Measurements from ENCODE around the gene LRRC23. TPM values are rescaled to one million over a fixed set of nuclear protein-coding genes. Genes with fewer than 3 reads are reported as not detected.

Gene LRRC23
- total RNA-seq, 2 experiments from 2014 or later: 6.4 to 7.0 TPM

- CTCF ChIA-PET: interaction anchor here (0.6 to 2.0 kb wide), 12 partner anchors 8 to 156 kb away, joined by 3 to 7 read pairs (median 4); partner anchors contain the start of genes C12orf57, RNU7-1 and USP5
- intact Hi-C loops (cut with DNase I, micrococcal nuclease): loop anchor here in 1 of 2 experiments (10.0 kb wide), 1 partner anchor 978 kb away; the partner anchor contains the start of gene SLC2A3
- POLR2A ChIA-PET: interaction anchor here (0.6 to 8.1 kb wide), 2 partner anchors 12 to 75 kb away, joined by 5 to 142 read pairs; partner anchors contain the start of genes C12orf57 and RNU7-1
- H3K27ac Mint-ChIP-seq: peak overlapping the region; percentile 99
- peaks cover 94% of the 10 kb centered on the region for H3K36me3 Mint-ChIP-seq (ENCODE audit: low read depth)
- H3K27me3 Mint-ChIP-seq: no peaks in the 10 kb centered on the region
- peak; percentile 36 for DNase-seq
- H3K9me3 Mint-ChIP-seq (ENCODE audit: low read depth): no peaks in the 10 kb centered on the region
- ATAC-seq: no peak
- peaks cover 81% of the 10 kb centered on the region for H3K4me1 Mint-ChIP-seq
- H3K4me3 Mint-ChIP-seq: peak overlapping the region; percentile 95
Measured at GRCh38 chr12:6957151-6957701, 52.6 kb downstream of the LRRC23 start.

DNA sequence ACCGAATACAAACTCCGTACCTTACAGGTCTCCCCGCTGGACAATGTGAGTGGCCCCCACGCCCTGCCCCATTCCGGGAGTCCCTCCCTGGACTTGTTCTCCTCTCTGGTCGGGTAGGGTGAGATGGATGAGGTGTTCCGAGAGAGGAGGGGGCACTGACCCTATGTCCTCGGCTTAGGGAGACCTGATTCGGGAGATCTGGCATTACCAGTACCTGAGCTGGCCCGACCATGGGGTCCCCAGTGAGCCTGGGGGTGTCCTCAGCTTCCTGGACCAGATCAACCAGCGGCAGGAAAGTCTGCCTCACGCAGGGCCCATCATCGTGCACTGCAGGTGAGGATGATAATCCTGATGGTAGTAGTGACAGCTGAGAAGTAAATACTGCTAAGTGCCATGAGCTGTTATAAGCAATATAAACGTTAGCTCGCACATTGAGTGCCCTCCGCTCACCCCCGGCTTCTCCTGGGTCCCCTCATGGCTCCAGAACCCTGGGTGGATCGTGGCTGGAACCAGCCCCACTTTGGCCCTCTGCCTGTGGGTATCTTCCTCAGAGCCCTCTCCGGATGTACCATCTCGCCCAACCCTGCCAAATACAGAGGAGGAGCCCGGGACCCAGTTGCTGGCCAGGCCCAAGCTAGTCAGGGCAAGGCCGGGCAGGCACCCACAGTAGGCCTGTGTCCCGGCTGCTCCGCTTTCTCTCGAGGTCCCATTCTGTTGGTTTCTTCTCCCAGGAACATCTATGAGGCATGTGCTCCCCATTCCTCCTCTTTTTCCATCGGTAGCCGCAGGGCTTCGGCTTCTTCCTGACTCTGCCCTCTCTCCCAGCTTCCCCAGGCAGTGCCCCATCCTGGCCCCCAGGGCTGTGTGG, 53.4 kb downstream of the LRRC23 start:
- ChIA-PET CTCF (interaction anchor here (0.5 to 9.4 kb wide), 13 partner anchors 10 to 231 kb away, joined by 3 to 237 read pairs (median 3); partner anchors contain the start of genes C12orf57, PEX5, PTPN6 and RNU7-1), POLR2A (interaction anchor here (8.1 kb wide), 1 partner anchor 12 kb away, joined by 142 read pairs; the partner anchor contains the start of genes C12orf57 and RNU7-1)
- Mint-ChIP-seq H3K27me3 (no peaks in the 10 kb centered on the region), H3K4me1 (peaks cover 88% of the 10 kb centered on the region), H3K9me3 (ENCODE audit: low read depth) (no peaks in the 10 kb centered on the region), H3K4me3 (peak overlapping the region; percentile 77), H3K36me3 (ENCODE audit: low read depth) (peaks cover 87% of the 10 kb centered on the region), H3K27ac (peak overlapping the region; percentile 99)
- DNase-seq (peak; percentile 52), ATAC-seq (no peak)
- intact Hi-C loops (cut with DNase I, micrococcal nuclease): loop anchor here in 1 of 2 experiments (10.0 kb wide), 1 partner anchor 977 kb away; the partner anchor contains the start of gene SLC2A3

GRCh38 chr12:6958609-6959057, 54.0 kb downstream of the LRRC23 start:
- Mint-ChIP-seq H3K9me3 (ENCODE audit: low read depth) (no peaks in the 10 kb centered on the region), H3K4me1 (peaks cover 89% of the 10 kb centered on the region), H3K4me3 (peak overlapping the region; percentile 77), H3K36me3 (ENCODE audit: low read depth) (peaks cover 80% of the 10 kb centered on the region), H3K27me3 (no peaks in the 10 kb centered on the region), H3K27ac (peak overlapping the region; percentile 99)
- ChIA-PET CTCF (interaction anchor here (0.8 to 9.4 kb wide), 8 partner anchors 10 to 87 kb away, joined by 3 to 237 read pairs (median 4); partner anchors contain the start of genes C12orf57, PTPN6 and RNU7-1), POLR2A (interaction anchor here (1.1 to 8.1 kb wide), 2 partner anchors 13 to 22 kb away, joined by 5 to 142 read pairs; partner anchors contain the start of genes C12orf57 and RNU7-1)
- intact Hi-C loops (cut with DNase I, micrococcal nuclease): loop anchor here in 1 of 2 experiments (10.0 kb wide), 1 partner anchor 976 kb away; the partner anchor contains the start of gene SLC2A3
- ATAC-seq (no peak), DNase-seq (peak; percentile 32)

DNA sequence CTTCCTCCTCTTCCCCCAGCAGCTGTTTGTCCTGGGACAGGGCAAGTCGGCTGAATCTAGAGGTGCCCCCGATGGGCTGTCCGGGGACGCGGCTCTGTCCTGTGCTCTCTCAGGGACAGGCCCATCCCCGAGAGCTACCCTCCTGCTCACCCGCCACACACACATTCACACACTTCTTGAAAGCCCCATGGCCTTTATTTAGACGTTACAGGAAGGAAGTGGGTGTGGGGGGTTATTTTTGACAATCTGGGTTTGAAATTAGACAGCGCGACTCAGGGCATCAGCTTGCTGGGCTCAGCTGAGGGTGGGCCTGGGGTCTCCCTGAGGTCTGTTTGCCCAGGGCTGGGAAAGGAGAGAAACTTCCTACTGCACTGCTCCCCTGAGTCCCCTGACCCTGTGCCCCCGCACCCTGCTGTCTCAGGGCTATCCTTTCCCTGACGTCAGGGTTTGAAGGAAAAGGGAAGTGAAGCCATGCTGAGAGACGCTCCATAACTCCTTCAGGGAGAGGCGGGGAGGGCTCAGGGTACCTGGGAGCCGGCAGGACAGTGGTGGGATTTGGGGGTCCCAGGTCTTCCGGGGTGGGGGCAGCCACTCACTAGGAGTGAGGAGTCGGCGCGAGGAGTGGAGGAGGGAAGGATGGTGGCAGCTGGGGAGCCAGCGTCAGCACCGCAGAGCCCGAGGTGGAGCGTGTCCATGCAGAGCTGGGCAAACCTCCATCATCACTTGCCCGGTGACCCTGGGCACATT, 54.6 kb downstream of the LRRC23 start:
- Mint-ChIP-seq H3K27ac (peak overlapping the region; percentile 99), H3K4me1 (peaks cover 88% of the 10 kb centered on the region), H3K9me3 (ENCODE audit: low read depth) (no peaks in the 10 kb centered on the region), H3K36me3 (ENCODE audit: low read depth) (peaks cover 74% of the 10 kb centered on the region), H3K4me3 (peak overlapping the region; percentile 77), H3K27me3 (no peaks in the 10 kb centered on the region)
- ChIA-PET POLR2A (interaction anchor here (0.7 to 8.1 kb wide), 3 partner anchors 14 to 498 kb away, joined by 3 to 142 read pairs (median 5); partner anchors contain the start of genes C12orf57 and RNU7-1), CTCF (interaction anchor here (0.8 to 9.4 kb wide), 6 partner anchors 9 to 84 kb away, joined by 3 to 237 read pairs (median 4); partner anchors contain the start of genes C12orf57, PTPN6 and RNU7-1)
- DNase-seq (peak; percentile 82), ATAC-seq (peak; percentile 51)
- intact Hi-C loops (cut with DNase I, micrococcal nuclease): loop anchor here in 1 of 2 experiments (10.0 kb wide), 1 partner anchor 976 kb away; the partner anchor contains the start of gene SLC2A3

GRCh38 chr12:6959805-6960592, 55.4 kb downstream of the LRRC23 start:
- H3K36me3 Mint-ChIP-seq (ENCODE audit: low read depth): peaks cover 72% of the 10 kb centered on the region
- POLR2A ChIA-PET: interaction anchor here (1.1 to 8.1 kb wide), 4 partner anchors 8 to 24 kb away, joined by 3 to 142 read pairs (median 8); partner anchors contain the start of genes C12orf57 and RNU7-1
- no peaks in the 10 kb centered on the region for H3K27me3 Mint-ChIP-seq
- CTCF ChIA-PET: interaction anchor here (2.1 to 9.4 kb wide), 2 partner anchors 12 to 34 kb away, joined by 10 to 237 read pairs; partner anchors contain the start of genes C12orf57, PTPN6 and RNU7-1
- no peaks in the 10 kb centered on the region for H3K9me3 Mint-ChIP-seq (ENCODE audit: low read depth)
- intact Hi-C loops (cut with DNase I, micrococcal nuclease): loop anchor here (5.0 to 10.0 kb wide), 2 partner anchors 88 to 975 kb away; partner anchors contain the start of genes SLC2A3 (in 1 of the 2) and SPSB2 (in 1 of the 2)
- H3K4me1 Mint-ChIP-seq: peaks cover 88% of the 10 kb centered on the region
- no peak for DNase-seq
- no peak for ATAC-seq
- peak overlapping the region; percentile 99 for H3K27ac Mint-ChIP-seq
- peak overlapping the region; percentile 77 for H3K4me3 Mint-ChIP-seq

DNA sequence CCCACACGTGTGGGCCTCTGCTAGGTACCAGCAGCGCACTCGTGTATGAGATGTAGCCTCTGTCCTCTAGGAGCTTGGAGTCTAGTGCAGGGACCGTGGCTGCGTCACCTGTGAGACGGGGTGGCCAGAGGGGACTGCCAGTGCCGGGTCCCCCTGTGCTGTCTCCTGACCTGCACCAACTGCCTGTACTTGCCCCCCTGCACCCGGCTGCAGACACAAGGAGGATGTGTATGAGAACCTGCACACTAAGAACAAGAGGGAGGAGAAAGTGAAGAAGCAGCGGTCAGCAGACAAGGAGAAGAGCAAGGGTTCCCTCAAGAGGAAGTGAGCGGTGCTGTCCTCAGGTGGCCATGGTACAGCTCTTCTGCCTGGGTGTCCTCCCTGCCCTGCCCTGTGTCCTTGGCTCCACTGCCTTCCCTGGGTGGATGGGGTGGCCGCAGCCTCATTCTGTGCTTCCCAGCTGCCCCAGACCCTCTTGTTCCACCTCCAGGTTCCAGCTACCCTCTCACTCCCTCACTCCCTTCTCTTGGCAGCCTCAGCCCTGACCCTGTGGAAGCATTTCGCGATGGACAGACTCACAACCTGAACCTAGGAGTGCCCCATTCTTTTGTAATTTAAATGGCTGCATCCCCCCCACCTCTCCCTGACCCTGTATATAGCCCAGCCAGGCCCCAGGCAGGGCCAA, 56.1 kb downstream of the LRRC23 start:
- POLR2A ChIA-PET: interaction anchor here (0.7 to 8.1 kb wide), 9 partner anchors 9 to 615 kb away, joined by 3 to 142 read pairs (median 3); partner anchors contain the start of genes C12orf57 and RNU7-1
- peak; percentile 57 for DNase-seq

GRCh38 chr12:6961278-6961694, 56.7 kb downstream of the LRRC23 start:
- Mint-ChIP-seq H3K4me3 (peak overlapping the region; percentile 77), H3K27ac (peak overlapping the region; percentile 99), H3K27me3 (no peaks in the 10 kb centered on the region), H3K9me3 (ENCODE audit: low read depth) (no peaks in the 10 kb centered on the region), H3K4me1 (peaks cover 89% of the 10 kb centered on the region), H3K36me3 (ENCODE audit: low read depth) (peaks cover 71% of the 10 kb centered on the region)
- DNase-seq (peak; percentile 95), ATAC-seq (peak; percentile 74)
- intact Hi-C loops (cut with DNase I, micrococcal nuclease): loop anchor here (1.0 to 5.0 kb wide), 6 partner anchors 8 to 89 kb away; partner anchors contain the start of genes C12orf57 (in 2 of the 2), SPSB2 (in 2 of the 2), ATN1 (in 1 of the 2) and EMG1 (in 1 of the 2)
- ChIA-PET CTCF (interaction anchor here (0.5 to 9.4 kb wide), 10 partner anchors 13 to 303 kb away, joined by 3 to 237 read pairs (median 4); partner anchors contain the start of genes C12orf57, PTPN6 and RNU7-1), POLR2A (interaction anchor here (0.7 to 8.1 kb wide), 10 partner anchors 9 to 615 kb away, joined by 3 to 142 read pairs (median 3); partner anchors contain the start of genes C12orf57, PTPN6 and RNU7-1)

More for the DNA sequence above, 56.1 kb downstream of the LRRC23 start:
- Mint-ChIP-seq H3K27me3 (no peaks in the 10 kb centered on the region), H3K36me3 (ENCODE audit: low read depth) (peaks cover 73% of the 10 kb centered on the region), H3K27ac (peak overlapping the region; percentile 99), H3K4me1 (peaks cover 89% of the 10 kb centered on the region), H3K9me3 (ENCODE audit: low read depth) (no peaks in the 10 kb centered on the region), H3K4me3 (peak overlapping the region; percentile 77)
- intact Hi-C loops (cut with DNase I, micrococcal nuclease): loop anchor here (1.0 to 5.0 kb wide), 6 partner anchors 7 to 88 kb away; partner anchors contain the start of genes C12orf57 (in 2 of the 2), SPSB2 (in 2 of the 2), ATN1 (in 1 of the 2) and EMG1 (in 1 of the 2)
- CTCF ChIA-PET: interaction anchor here (1.2 to 9.4 kb wide), 6 partner anchors 13 to 302 kb away, joined by 3 to 237 read pairs (median 6); partner anchors contain the start of genes C12orf57, PTPN6 and RNU7-1
- ATAC-seq: peak; percentile 7

- DNase-seq: peak; percentile 73
- peaks cover 70% of the 10 kb centered on the region for H3K36me3 Mint-ChIP-seq (ENCODE audit: low read depth)
- H3K27me3 Mint-ChIP-seq: no peaks in the 10 kb centered on the region
- H3K9me3 Mint-ChIP-seq (ENCODE audit: low read depth): no peaks in the 10 kb centered on the region
- ChIA-PET POLR2A (interaction anchor here (0.6 to 8.1 kb wide), 10 partner anchors 10 to 616 kb away, joined by 3 to 142 read pairs (median 3); partner anchors contain the start of genes C12orf57, PTPN6 and RNU7-1), CTCF (interaction anchor here (0.5 to 9.4 kb wide), 12 partner anchors 14 to 303 kb away, joined by 3 to 237 read pairs (median 4); partner anchors contain the start of genes C12orf57, PTPN6 and RNU7-1)
- peak overlapping the region; percentile 99 for H3K27ac Mint-ChIP-seq
- peak; percentile 39 for ATAC-seq
- intact Hi-C loops (cut with DNase I, micrococcal nuclease): loop anchor here (1.0 to 5.0 kb wide), 6 partner anchors 8 to 89 kb away; partner anchors contain the start of genes C12orf57 (in 2 of the 2), SPSB2 (in 2 of the 2), ATN1 (in 1 of the 2) and EMG1 (in 1 of the 2)
- peaks cover 86% of the 10 kb centered on the region for H3K4me1 Mint-ChIP-seq
- peak overlapping the region; percentile 77 for H3K4me3 Mint-ChIP-seq
Measured at GRCh38 chr12:6961695-6962284, 57.2 kb downstream of the LRRC23 start.
